ENCODE results near the gene HOXB4. TPM values are rescaled to one million over a fixed set of nuclear protein-coding genes. Genes with fewer than 3 reads are reported as not detected.

Gene HOXB4
- total RNA-seq, 4 donors from 2014 or later = 0.18 to 1.8 (median 0.51) TPM

DNA sequence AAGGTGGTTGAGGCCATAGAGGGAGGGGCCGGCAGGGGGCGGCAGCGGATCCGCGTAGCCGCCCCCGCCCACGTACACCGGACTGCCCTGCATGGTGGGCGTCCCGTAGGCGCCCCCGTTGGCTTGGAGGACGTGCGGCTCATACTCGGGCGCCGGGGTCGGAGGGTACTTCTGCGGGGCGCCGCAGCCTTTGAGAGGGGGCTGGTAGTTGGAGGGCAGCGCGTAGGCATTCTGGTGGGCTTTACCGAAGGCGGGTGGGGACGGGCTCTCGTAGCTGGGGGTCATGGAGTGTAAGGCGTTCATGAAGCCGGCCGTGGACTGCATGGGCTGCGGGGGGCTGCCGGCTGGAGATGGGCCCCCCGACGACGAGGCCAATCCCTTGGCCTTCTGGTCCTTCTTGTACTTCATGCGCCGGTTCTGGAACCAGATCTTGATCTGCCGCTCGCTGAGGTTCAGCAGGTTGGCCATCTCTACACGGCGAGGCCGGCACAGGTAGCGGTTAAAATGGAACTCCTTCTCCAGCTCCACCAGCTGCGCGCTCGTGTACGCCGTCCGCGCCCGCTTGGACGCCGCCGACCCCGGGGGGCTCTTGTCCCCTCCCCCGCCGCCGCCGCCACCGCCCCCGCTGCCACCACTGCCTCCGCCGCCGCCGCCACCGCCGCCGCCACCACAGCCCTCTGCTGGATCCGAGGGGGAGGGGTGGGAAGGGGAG lies 27.5 kb downstream of the HOXB4 start:
- DNase-seq (no peak), ATAC-seq (no peak)
- H3K4me1 ChIP-seq = peaks cover 4 to 25% of the 10 kb centered on the region in 2 donors
- H3K27ac ChIP-seq = no peak overlapping the region
- no peaks in the 10 kb centered on the region for H3K9me3 ChIP-seq
- intact Hi-C loops (cut with DNase I; ENCODE audit: low total_unique reads) (no loop called here), in situ Hi-C loops (cut with MboI; ENCODE audit: low sequenced_read_pairs in 4 of 4) (no loop called here)
- peaks cover 13 to 27% (median 15%) of the 10 kb centered on the region in 3 donors for H3K27me3 ChIP-seq
- H3K36me3 ChIP-seq = no peaks in the 10 kb centered on the region
- TF ChIP-seq, protein P1, sequence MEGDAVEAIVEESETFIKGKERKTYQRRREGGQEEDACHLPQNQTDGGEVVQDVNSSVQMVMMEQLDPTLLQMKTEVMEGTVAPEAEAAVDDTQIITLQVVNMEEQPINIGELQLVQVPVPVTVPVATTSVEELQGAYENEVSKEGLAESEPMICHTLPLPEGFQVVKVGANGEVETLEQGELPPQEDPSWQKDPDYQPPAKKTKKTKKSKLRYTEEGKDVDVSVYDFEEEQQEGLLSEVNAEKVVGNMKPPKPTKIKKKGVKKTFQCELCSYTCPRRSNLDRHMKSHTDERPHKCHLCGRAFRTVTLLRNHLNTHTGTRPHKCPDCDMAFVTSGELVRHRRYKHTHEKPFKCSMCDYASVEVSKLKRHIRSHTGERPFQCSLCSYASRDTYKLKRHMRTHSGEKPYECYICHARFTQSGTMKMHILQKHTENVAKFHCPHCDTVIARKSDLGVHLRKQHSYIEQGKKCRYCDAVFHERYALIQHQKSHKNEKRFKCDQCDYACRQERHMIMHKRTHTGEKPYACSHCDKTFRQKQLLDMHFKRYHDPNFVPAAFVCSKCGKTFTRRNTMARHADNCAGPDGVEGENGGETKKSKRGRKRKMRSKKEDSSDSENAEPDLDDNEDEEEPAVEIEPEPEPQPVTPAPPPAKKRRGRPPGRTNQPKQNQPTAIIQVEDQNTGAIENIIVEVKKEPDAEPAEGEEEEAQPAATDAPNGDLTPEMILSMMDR (IDR thresholded peaks at IDR 0.05 in 4 of 5, conservative IDR thresholded peaks at IDR 0.05 in 1 of 5) = no peak
- TF ChIP-seq POLR2A (IDR thresholded peaks at IDR 0.05) = no peak
- no peak overlapping the region for H3K4me3 ChIP-seq

- no peaks in the 10 kb centered on the region for H3K36me3 ChIP-seq
- no peak overlapping the region for H3K27ac ChIP-seq
- H3K4me1 ChIP-seq = peaks cover 4 to 32% of the 10 kb centered on the region in 2 donors
- intact Hi-C loops (cut with DNase I; ENCODE audit: low total_unique reads) (no loop called here), in situ Hi-C loops (cut with MboI; ENCODE audit: low sequenced_read_pairs in 4 of 4) (no loop called here)
- DNase-seq (no peak), ATAC-seq (no peak)
- H3K4me3 ChIP-seq = no peak overlapping the region
- H3K9me3 ChIP-seq = no peaks in the 10 kb centered on the region
- H3K27me3 ChIP-seq = peaks cover 11 to 25% (median 15%) of the 10 kb centered on the region in 3 donors
- TF ChIP-seq, protein P1 (IDR thresholded peaks at IDR 0.05 in 4 of 5, conservative IDR thresholded peaks at IDR 0.05 in 1 of 5) = no peak
- no peak for TF ChIP-seq POLR2A (IDR thresholded peaks at IDR 0.05)
Observed at GRCh38 chr17:48549914-48550501, 28.1 kb downstream of the HOXB4 start.

DNA sequence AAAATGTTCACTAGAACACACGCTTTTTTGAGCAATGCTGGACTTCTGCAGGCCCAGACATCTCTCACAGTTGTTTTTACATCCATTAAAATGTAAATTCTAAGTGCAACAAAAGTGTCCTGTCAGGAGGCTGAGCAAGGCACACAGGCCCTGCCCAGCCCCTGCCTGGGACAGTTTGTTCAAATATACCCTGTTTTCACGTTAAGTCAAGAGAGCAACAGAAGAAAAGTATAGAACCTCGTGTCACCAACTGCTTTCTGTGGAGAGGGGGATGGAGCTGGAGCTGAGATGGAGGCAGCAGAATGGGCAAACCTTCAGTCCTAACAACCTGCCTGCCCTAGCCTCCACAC lies 28.9 kb downstream of the HOXB4 start:
- in situ Hi-C loops (cut with MboI; ENCODE audit: low sequenced_read_pairs in 4 of 4) = no loop called here
- H3K4me3 ChIP-seq = no peak overlapping the region
- no peaks in the 10 kb centered on the region for H3K36me3 ChIP-seq
- intact Hi-C loops (cut with DNase I; ENCODE audit: low total_unique reads) = no loop called here
- peaks cover 11 to 26% (median 15%) of the 10 kb centered on the region in 3 donors for H3K27me3 ChIP-seq
- ATAC-seq (no peak), DNase-seq (no peak)
- H3K27ac ChIP-seq = no peak overlapping the region
- H3K4me1 ChIP-seq = peaks cover 3 to 36% of the 10 kb centered on the region in 2 donors
- no peaks in the 10 kb centered on the region for H3K9me3 ChIP-seq
- TF ChIP-seq POLR2A (IDR thresholded peaks at IDR 0.05) = no peak
- TF ChIP-seq, protein P1 (IDR thresholded peaks at IDR 0.05 in 4 of 5, conservative IDR thresholded peaks at IDR 0.05 in 1 of 5) = no peak

GRCh38 chr17:48548523-48549280 lies 29.4 kb downstream of the HOXB4 start:
- in situ Hi-C loops (cut with MboI; ENCODE audit: low sequenced_read_pairs in 4 of 4) = no loop called here
- Histone ChIP-seq H3K9me3 (no peaks in the 10 kb centered on the region), H3K36me3 (no peaks in the 10 kb centered on the region), H3K4me1 (peaks cover 0 to 32% of the 10 kb centered on the region in 2 donors), H3K27me3 (peaks cover 12 to 28% (median 13%) of the 10 kb centered on the region in 3 donors), H3K27ac (peak overlapping the region; percentile 16 to 94 (median 46)), H3K4me3 (peak overlapping the region in 1 of 4 donors; percentile 31)
- DNase-seq = no peak
- TF ChIP-seq, protein P1 (IDR thresholded peaks at IDR 0.05 in 4 of 5, conservative IDR thresholded peaks at IDR 0.05 in 1 of 5) = no peak
- TF ChIP-seq POLR2A (IDR thresholded peaks at IDR 0.05) = no peak
- intact Hi-C loops (cut with DNase I; ENCODE audit: low total_unique reads) = no loop called here
- ATAC-seq = no peak

Data from gastrocnemius medialis (tissue), 4 donors.